WERI-Rb-1 (cell line): Measurements from ENCODE around the gene MSANTD1.

Experiments used
- DNase-seq: peaks from one replicate; pipeline ENCODE4 v3.0.0-alpha.2; 2020
- H3K27ac ChIP-seq: fragments of 250-450 bp; sonication (Bioruptor Pico); 2 replicates; pipeline ENCODE4 v1.5.1; 2020; ENCODE audit warnings: mild to moderate bottlenecking, moderate library complexity
- H3K27me3 ChIP-seq: fragments of 250-450 bp; sonication (Bioruptor Pico); 2 replicates; pipeline ENCODE4 v1.5.1; 2021; ENCODE audit warnings: mild to moderate bottlenecking, low read depth, moderate library complexity; ENCODE audit not compliant: insufficient read depth, severe bottlenecking
- H3K36me3 ChIP-seq: fragments of 250-450 bp; sonication (Bioruptor Pico); 2 replicates; pipeline ENCODE4 v1.5.1; 2020; ENCODE audit warnings: mild to moderate bottlenecking, moderate library complexity
- H3K4me3 ChIP-seq: 2 replicates; pipeline ENCODE4 v1.5.1; 2011; ENCODE audit warnings: low read depth, mild to moderate bottlenecking, control low read depth, low read length
- H3K9me3 ChIP-seq: fragments of 250-450 bp; sonication (Bioruptor Pico); 2 replicates; pipeline ENCODE4 v1.5.1; 2021; ENCODE audit warnings: mild to moderate bottlenecking, moderate library complexity; ENCODE audit not compliant: severe bottlenecking
- TF ChIP-seq, protein P1 (sequence below): IDR thresholded peaks from 2 replicates; pipeline ENCODE4 v1.5.1; 2011; ENCODE audit warnings: low read depth, mild to moderate bottlenecking, control low read depth, inconsistent platforms, low read length

Gene MSANTD1

DNA sequence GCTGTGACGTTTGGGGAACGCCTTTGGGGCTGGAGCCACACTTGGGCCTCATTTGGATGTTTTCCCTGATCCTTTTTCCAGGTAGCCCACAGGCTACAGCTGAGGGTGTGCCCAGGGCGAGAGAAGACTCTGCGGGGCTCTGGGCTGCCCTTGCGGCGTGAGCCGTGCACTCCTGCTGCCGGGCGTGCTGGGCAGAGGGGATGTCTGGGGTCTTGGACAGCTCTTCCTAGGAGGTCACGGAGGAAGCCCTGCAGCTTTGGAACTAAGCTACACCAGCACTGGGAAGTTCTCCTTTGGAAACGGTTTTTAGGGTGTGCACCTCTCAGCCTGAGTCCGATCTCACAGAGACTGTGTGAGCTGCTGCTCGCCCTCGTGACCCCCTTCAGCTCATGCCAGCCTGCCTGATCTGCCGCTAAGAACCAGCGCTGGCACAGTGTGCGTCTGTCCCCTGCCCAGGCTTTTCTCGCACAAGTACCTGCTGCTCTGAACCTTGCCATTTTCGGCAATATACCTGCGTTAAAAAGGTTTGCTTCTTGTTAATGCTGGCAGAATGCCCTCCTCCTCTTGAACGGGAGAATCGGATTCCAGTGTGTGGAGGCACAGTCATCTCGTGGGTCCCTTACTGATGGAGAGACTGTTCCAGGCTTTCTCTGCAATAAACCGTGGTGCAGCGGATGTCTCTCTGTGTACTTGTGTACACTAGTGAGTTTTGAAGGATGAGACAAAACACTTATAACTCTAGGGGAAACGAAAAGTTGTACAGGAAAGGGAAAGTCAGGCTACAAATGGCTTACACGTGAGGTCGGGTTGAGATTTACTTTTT lies 14.3 kb downstream of the MSANTD1 start:
- H3K4me3 ChIP-seq, result no peak overlapping the region
- no peaks in the 10 kb centered on the region for H3K36me3 ChIP-seq
- no peak for DNase-seq
- TF ChIP-seq, protein P1, sequence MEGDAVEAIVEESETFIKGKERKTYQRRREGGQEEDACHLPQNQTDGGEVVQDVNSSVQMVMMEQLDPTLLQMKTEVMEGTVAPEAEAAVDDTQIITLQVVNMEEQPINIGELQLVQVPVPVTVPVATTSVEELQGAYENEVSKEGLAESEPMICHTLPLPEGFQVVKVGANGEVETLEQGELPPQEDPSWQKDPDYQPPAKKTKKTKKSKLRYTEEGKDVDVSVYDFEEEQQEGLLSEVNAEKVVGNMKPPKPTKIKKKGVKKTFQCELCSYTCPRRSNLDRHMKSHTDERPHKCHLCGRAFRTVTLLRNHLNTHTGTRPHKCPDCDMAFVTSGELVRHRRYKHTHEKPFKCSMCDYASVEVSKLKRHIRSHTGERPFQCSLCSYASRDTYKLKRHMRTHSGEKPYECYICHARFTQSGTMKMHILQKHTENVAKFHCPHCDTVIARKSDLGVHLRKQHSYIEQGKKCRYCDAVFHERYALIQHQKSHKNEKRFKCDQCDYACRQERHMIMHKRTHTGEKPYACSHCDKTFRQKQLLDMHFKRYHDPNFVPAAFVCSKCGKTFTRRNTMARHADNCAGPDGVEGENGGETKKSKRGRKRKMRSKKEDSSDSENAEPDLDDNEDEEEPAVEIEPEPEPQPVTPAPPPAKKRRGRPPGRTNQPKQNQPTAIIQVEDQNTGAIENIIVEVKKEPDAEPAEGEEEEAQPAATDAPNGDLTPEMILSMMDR, result no peak
- no peak overlapping the region for H3K27ac ChIP-seq
- no peaks in the 10 kb centered on the region for H3K9me3 ChIP-seq
- no peaks in the 10 kb centered on the region for H3K27me3 ChIP-seq

DNA sequence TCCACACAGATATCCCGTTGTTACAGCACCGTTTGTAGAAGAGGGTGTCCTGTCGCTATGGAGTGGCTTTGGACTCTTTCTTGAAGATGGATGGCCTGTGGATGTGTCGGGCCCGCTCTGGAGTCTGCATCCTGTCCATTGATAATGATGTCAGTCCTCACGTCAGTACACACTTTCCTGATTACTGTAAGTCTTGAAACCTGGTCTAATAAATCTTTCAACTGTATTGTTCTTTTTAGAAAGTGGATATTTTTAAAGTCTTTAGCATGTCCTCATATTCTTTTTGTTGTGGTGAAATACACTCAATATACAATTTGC lies 14.9 kb downstream of the MSANTD1 start:
- no peaks in the 10 kb centered on the region for H3K36me3 ChIP-seq

DNA sequence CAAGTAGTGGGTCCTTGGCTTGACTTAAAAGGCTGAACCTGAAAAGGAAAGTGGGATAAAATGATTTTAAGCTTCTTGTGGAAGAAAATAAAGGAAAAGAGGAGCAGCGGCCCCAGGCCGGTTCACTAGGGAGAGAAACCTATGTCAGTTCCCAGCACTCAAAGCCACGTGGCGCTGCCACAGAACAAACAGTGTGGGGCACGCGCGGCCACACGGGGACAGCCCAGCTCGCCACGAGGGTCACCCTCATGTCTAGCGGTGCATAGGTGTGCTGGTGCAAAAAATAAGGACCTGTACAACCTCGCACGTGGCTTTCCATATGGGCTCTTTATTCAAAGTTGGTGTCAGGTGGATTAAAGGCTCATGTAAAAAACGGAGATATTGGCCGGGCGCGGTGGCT lies 17.1 kb downstream of the MSANTD1 start:
- Histone ChIP-seq H3K4me3 (no peak overlapping the region), H3K36me3 (no peaks in the 10 kb centered on the region), H3K9me3 (no peaks in the 10 kb centered on the region), H3K27ac (no peak overlapping the region), H3K27me3 (no peaks in the 10 kb centered on the region)
- TF ChIP-seq, protein P1, result no peak
- DNase-seq, result no peak

More for the DNA sequence above, 14.9 kb downstream of the MSANTD1 start:
- DNase-seq, result no peak
- TF ChIP-seq, protein P1, result no peak
- H3K27ac ChIP-seq, result no peak overlapping the region
- H3K9me3 ChIP-seq, result no peaks in the 10 kb centered on the region
- H3K4me3 ChIP-seq, result no peak overlapping the region
- no peaks in the 10 kb centered on the region for H3K27me3 ChIP-seq

DNA sequence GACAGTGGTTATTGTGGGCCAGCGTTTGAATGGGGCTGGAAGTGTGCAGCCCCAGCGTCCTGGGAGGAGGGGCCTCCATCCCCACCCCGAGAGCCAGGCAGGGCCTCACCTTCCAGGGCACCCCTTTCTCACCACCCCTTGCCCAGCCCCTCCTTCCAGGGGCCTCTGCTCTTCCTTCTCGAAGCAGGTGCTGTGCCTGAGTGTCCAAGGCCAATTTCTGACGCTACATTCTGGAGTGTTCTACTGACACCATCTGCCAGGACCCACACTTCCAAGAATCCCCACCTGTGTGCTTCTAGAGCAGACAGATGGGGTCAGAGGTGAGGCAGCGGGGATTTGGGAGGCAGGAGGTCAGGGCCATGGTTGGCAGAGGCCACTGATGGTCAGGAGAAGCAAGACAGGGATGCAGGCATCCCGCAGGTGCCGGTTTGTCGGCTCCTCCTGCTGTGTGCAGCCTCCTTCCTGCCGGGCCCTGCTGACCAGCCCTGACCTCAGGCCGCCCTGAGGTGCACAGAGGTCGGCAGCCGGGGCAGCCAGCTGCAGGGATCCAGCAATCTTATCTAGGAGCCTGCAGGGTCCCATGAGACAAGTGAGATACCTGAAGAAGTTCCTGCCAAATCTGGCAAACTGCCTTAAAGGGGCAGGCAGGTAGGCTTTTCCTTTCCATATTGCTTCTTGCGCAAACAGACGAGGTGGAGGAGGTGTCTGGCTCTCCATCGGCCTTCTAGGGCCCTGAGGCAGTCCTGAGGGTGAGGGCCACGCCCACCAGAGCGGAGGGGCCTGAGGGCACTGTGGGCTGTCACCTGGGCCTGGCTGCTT lies 18.8 kb downstream of the MSANTD1 start:
- no peak for DNase-seq
- H3K36me3 ChIP-seq, result no peaks in the 10 kb centered on the region
- H3K4me3 ChIP-seq, result no peak overlapping the region
- H3K27me3 ChIP-seq, result no peaks in the 10 kb centered on the region
- TF ChIP-seq, protein P1, result no peak
- H3K27ac ChIP-seq, result no peak overlapping the region
- no peaks in the 10 kb centered on the region for H3K9me3 ChIP-seq

DNA sequence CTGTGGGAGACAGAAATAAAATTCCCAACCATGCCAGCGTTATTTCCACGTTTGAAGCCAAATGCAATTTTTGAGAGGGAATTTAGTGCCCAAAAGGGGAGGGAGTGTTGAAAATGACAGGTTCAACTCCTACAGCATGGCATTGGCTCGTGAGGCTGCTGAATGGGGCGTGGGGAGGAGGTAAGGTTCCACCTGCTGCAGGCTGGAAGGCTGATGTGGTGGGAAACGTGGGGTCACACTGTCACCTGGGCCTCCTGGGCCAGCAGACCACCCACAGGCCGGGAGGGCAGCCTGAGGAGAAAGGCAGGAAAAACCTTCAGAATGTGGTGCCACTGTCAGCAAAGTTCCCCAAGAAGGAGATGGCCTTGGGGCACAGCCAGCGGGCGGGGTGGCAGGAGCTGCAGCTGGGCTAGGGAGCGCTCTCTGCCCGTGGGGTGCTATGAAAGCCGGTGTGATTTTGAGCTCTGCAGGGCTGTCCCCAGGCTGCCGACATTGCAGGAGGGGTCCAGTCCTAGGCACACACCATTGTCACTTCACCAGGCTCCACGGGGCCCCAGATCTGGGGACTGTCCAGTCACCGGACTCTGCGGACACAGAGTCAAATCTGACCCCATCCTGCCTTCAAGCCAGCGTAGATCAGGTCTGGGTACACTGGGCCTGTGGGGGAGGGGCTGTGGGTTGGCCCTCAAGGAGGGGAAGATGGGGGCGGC lies 19.6 kb downstream of the MSANTD1 start:
- no peaks in the 10 kb centered on the region for H3K9me3 ChIP-seq
- H3K36me3 ChIP-seq, result no peaks in the 10 kb centered on the region
- no peak for DNase-seq
- TF ChIP-seq, protein P1, result no peak
- H3K27me3 ChIP-seq, result no peaks in the 10 kb centered on the region
- H3K4me3 ChIP-seq, result no peak overlapping the region
- no peak overlapping the region for H3K27ac ChIP-seq
